Suprapubic skin (tissue), 4 donors: Measurements from ENCODE around the gene IGFBP2.

ENCODE experiments used
- CTCF ChIP-seq, 2 donors: fragments of 200-600 bp in 1 of 2; fragments of 450-650 bp in 1 of 2; sonication (generic) in 1 of 2; IDR thresholded peaks; one replicate each; pipeline ENCODE4 v1.5.1; 2016 to 2019; ENCODE audit warnings: antibody characterized with exemption in 2 of 2, mild to moderate bottlenecking in 1 of 2, moderate library complexity in 1 of 2
- POLR2A ChIP-seq, 2 donors: fragments of 450-650 bp; IDR thresholded peaks; one replicate each; pipeline ENCODE4 v1.6.1; 2017; ENCODE audit warnings: antibody characterized with exemption in 2 of 2, mild to moderate bottlenecking in 2 of 2, moderate library complexity in 2 of 2
- POLR2AphosphoS5 ChIP-seq, 3 donors: sonication (generic); formaldehyde crosslinking; IDR thresholded peaks; one replicate each; pipeline ENCODE4 v1.6.1; 2017; ENCODE audit warnings: antibody characterized with exemption in 3 of 3

- TF ChIP-seq CTCF (IDR thresholded peaks at IDR 0.05): no peak
- TF ChIP-seq POLR2A (IDR thresholded peaks at IDR 0.05): no peak
- no peak for TF ChIP-seq POLR2AphosphoS5 (IDR thresholded peaks at IDR 0.05)
These were observed 63.1 kb downstream of the IGFBP2 start for GRCh38 chr2:216696321-216696720.
